ENCODE data around the gene CTSV.
"Not testable (repeated sequence)": the region's sequence is repeated elsewhere in the genome, so short reads cannot be mapped to it uniquely, and the experiment has no call there.

The CTSV gene

GRCh38 chr9:97064176-97064575, 25.2 kb upstream of the CTSV start:
- TF ChIP-seq, protein P1, sequence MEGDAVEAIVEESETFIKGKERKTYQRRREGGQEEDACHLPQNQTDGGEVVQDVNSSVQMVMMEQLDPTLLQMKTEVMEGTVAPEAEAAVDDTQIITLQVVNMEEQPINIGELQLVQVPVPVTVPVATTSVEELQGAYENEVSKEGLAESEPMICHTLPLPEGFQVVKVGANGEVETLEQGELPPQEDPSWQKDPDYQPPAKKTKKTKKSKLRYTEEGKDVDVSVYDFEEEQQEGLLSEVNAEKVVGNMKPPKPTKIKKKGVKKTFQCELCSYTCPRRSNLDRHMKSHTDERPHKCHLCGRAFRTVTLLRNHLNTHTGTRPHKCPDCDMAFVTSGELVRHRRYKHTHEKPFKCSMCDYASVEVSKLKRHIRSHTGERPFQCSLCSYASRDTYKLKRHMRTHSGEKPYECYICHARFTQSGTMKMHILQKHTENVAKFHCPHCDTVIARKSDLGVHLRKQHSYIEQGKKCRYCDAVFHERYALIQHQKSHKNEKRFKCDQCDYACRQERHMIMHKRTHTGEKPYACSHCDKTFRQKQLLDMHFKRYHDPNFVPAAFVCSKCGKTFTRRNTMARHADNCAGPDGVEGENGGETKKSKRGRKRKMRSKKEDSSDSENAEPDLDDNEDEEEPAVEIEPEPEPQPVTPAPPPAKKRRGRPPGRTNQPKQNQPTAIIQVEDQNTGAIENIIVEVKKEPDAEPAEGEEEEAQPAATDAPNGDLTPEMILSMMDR (IDR thresholded peaks at IDR 0.05): no peak

GRCh38 chr9:97060796-97061195, 21.9 kb upstream of the CTSV start:
- no peak overlapping the region for H3K27ac ChIP-seq
- H3K36me3 ChIP-seq: no peaks in the 10 kb centered on the region
- H3K9me3 ChIP-seq: no peaks in the 10 kb centered on the region
- peaks cover 44% of the 10 kb centered on the region for H3K27me3 ChIP-seq
- H3K4me1 ChIP-seq (ENCODE audit: control insufficient read depth in 1 of 2, insufficient read depth in 1 of 2, low read depth in 1 of 2, low read length in 1 of 2): no peaks in the 10 kb centered on the region
- TF ChIP-seq, protein P1 (IDR thresholded peaks at IDR 0.05): no peak
- no peak overlapping the region for H3K4me3 ChIP-seq (ENCODE audit: low read depth in 1 of 2, low read length in 1 of 2)

More at GRCh38 chr9:97064176-97064575, 25.2 kb upstream of the CTSV start:
- H3K4me3 ChIP-seq (ENCODE audit: low read depth in 1 of 2, low read length in 1 of 2): no peak overlapping the region
- H3K36me3 ChIP-seq: no peaks in the 10 kb centered on the region
- H3K27me3 ChIP-seq: peaks cover 31% of the 10 kb centered on the region
- no peaks in the 10 kb centered on the region for H3K4me1 ChIP-seq (ENCODE audit: control insufficient read depth in 1 of 2, insufficient read depth in 1 of 2, low read depth in 1 of 2, low read length in 1 of 2)
- H3K27ac ChIP-seq: no peak overlapping the region
- no peaks in the 10 kb centered on the region for H3K9me3 ChIP-seq

DNA sequence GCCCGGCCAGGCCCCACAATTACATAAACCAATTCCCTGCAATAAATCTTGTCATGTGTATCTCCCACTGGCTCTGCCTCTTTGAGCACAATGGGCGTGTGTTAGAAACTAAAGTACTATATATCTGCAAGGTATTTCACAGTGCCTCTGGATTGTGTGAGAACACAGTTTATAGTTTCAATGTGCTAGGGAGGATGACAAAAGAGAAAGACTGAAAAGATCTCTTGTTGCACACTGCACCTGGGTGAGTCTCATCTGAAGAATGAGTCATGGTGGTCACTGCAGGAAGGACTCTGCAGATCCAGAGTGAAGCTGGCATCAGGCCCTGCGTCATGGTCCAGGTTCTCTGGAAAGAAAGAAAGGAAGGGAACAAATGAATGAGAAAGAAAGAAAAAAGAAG, 20.7 kb upstream of the CTSV start:
- H3K4me3 ChIP-seq (ENCODE audit: low read depth in 1 of 2, low read length in 1 of 2): no peak overlapping the region
- H3K4me1 ChIP-seq (ENCODE audit: control insufficient read depth in 1 of 2, insufficient read depth in 1 of 2, low read depth in 1 of 2, low read length in 1 of 2): no peaks in the 10 kb centered on the region
- H3K27ac ChIP-seq: no peak overlapping the region
- TF ChIP-seq, protein P1 (IDR thresholded peaks at IDR 0.05): no peak
- no peaks in the 10 kb centered on the region for H3K36me3 ChIP-seq
- H3K27me3 ChIP-seq: peaks cover 51% of the 10 kb centered on the region
- H3K9me3 ChIP-seq: no peaks in the 10 kb centered on the region

GRCh38 chr9:97057651-97058050, 18.7 kb upstream of the CTSV start:
- no peak overlapping the region for H3K4me3 ChIP-seq (ENCODE audit: low read depth in 1 of 2, low read length in 1 of 2)

GRCh38 chr9:97055891-97056290, 16.9 kb upstream of the CTSV start:
- not testable (repeated sequence) for H3K27ac ChIP-seq; H3K4me3 ChIP-seq (ENCODE audit: low read depth in 1 of 2, low read length in 1 of 2); H3K4me1 ChIP-seq (ENCODE audit: control insufficient read depth in 1 of 2, insufficient read depth in 1 of 2, low read depth in 1 of 2, low read length in 1 of 2); H3K9me3 ChIP-seq; H3K36me3 ChIP-seq
- peaks cover 74% of the 10 kb centered on the region for H3K27me3 ChIP-seq

More at GRCh38 chr9:97057651-97058050, 18.7 kb upstream of the CTSV start:
- Histone ChIP-seq H3K4me1 (ENCODE audit: control insufficient read depth in 1 of 2, insufficient read depth in 1 of 2, low read depth in 1 of 2, low read length in 1 of 2) (no peaks in the 10 kb centered on the region), H3K27me3 (peaks cover 71% of the 10 kb centered on the region), H3K36me3 (no peaks in the 10 kb centered on the region), H3K9me3 (no peaks in the 10 kb centered on the region), H3K27ac (no peak overlapping the region)
- TF ChIP-seq, protein P1 (IDR thresholded peaks at IDR 0.05): no peak

DNA sequence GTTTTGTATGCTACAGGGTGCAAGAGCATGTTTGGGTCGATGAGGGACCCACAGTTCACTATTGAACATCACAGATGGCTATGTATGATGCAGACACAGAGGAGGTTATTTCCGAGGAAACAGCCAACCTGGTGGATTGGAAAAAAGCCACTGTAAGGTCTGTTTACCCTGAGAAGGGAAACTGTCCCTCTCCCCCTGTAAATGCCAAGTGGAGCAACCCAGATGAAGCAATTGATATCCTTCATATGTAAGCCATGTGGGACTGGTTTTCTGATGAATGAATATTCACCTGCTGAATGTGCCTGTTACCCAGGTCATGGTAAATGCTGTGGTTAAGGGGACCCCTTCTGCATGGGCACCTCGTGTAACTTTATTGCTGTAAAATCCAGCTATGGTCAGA, 14.8 kb upstream of the CTSV start:
- TF ChIP-seq, protein P1 (IDR thresholded peaks at IDR 0.05): no peak
- H3K9me3 ChIP-seq: no peaks in the 10 kb centered on the region
- H3K4me3 ChIP-seq (ENCODE audit: low read depth in 1 of 2, low read length in 1 of 2): no peak overlapping the region
- H3K27ac ChIP-seq: no peak overlapping the region
- H3K4me1 ChIP-seq (ENCODE audit: control insufficient read depth in 1 of 2, insufficient read depth in 1 of 2, low read depth in 1 of 2, low read length in 1 of 2): no peaks in the 10 kb centered on the region
- H3K36me3 ChIP-seq: no peaks in the 10 kb centered on the region
- H3K27me3 ChIP-seq: peaks cover 76% of the 10 kb centered on the region
